ENCODE data around the gene ACP7.

- TF ChIP-seq CTCF (IDR thresholded peaks at IDR 0.05 in 2 of 3, conservative IDR thresholded peaks at IDR 0.05 in 1 of 3; ENCODE audit: control insufficient read depth in 2 of 3, extremely low read depth in 1 of 3, insufficient read depth in 1 of 3, low read depth in 3 of 3, low read length in 3 of 3) (no peak), MXI1 (IDR thresholded peaks at IDR 0.05; ENCODE audit: low read depth, low read length) (no peak), NBN (IDR thresholded peaks at IDR 0.05) (no peak)
- TF ChIP-seq, protein P1, sequence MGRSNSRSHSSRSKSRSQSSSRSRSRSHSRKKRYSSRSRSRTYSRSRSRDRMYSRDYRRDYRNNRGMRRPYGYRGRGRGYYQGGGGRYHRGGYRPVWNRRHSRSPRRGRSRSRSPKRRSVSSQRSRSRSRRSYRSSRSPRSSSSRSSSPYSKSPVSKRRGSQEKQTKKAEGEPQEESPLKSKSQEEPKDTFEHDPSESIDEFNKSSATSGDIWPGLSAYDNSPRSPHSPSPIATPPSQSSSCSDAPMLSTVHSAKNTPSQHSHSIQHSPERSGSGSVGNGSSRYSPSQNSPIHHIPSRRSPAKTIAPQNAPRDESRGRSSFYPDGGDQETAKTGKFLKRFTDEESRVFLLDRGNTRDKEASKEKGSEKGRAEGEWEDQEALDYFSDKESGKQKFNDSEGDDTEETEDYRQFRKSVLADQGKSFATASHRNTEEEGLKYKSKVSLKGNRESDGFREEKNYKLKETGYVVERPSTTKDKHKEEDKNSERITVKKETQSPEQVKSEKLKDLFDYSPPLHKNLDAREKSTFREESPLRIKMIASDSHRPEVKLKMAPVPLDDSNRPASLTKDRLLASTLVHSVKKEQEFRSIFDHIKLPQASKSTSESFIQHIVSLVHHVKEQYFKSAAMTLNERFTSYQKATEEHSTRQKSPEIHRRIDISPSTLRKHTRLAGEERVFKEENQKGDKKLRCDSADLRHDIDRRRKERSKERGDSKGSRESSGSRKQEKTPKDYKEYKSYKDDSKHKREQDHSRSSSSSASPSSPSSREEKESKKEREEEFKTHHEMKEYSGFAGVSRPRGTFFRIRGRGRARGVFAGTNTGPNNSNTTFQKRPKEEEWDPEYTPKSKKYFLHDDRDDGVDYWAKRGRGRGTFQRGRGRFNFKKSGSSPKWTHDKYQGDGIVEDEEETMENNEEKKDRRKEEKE (IDR thresholded peaks at IDR 0.05): no peak
These were observed 20.0 kb downstream of the ACP7 start for GRCh38 chr19:39104186-39104596.
